HG03442 (cell line): ENCODE measurements around the gene XRCC3.

Experiments
- ATAC-seq: cut with Tn5 transposase; IDR thresholded peaks from one replicate; pipeline ENCODE4 v1.9.1; 2021; ENCODE audit warnings: mild to moderate bottlenecking, moderate library complexity; ENCODE audit not compliant: unreplicated experiment

Gene XRCC3

DNA sequence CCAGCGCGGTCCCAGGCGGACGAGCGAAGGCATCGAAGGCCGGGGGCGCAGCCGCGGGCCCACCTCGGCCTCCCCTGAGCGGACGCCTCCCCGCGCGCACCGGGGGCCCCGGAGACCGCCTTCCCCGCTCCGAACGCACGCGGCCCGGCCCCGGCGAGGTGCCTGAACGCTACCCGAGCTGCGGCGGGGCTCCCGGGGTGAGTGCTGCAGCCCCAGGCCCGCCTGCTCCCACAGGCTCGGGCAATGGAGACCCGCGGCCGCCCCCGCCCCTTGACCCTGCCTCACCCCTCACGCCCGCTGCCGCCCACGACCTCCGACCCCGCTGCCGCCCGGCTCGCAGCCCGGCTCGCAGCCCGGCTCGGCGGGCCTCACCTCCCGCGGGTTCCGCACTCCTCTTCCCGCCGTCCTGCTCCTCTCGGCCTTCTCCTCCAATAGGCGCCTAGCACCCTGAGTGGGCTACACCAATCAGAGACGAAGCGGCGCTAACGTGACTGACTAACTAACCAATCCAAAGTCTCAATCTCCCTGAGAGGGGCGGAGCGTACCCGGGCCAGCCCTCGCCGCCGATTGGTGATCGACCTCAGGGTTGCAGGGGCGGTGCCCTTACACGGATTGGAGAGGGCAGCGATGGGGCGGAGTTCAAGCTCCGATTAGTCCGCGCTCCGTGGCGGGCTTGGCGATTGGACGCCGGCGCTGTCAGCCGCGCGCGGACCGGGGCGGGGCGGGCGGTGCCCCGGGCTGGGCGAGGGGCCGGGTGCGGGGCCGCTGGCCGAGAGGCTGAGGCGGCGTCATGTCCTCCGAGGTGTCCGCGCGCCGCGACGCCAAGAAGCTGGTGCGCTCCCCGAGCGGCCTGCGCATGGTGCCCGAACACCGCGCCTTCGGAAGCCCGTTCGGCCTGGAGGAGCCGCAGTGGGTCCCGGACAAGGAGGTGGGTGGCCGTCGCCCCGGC, at the start of gene XRCC3, which contains the start of gene ZFYVE21:
Gene XRCC3 (minus strand): TSS at position 400 of the 949 bp plus-strand sequence. CDS start 4,364 bp downstream, outside the sequence.
Gene ZFYVE21 (plus strand): TSS at position 759 of the 949 bp plus-strand sequence. CDS start 32 bp downstream, at position 791.
- peak; percentile 93 for ATAC-seq

DNA sequence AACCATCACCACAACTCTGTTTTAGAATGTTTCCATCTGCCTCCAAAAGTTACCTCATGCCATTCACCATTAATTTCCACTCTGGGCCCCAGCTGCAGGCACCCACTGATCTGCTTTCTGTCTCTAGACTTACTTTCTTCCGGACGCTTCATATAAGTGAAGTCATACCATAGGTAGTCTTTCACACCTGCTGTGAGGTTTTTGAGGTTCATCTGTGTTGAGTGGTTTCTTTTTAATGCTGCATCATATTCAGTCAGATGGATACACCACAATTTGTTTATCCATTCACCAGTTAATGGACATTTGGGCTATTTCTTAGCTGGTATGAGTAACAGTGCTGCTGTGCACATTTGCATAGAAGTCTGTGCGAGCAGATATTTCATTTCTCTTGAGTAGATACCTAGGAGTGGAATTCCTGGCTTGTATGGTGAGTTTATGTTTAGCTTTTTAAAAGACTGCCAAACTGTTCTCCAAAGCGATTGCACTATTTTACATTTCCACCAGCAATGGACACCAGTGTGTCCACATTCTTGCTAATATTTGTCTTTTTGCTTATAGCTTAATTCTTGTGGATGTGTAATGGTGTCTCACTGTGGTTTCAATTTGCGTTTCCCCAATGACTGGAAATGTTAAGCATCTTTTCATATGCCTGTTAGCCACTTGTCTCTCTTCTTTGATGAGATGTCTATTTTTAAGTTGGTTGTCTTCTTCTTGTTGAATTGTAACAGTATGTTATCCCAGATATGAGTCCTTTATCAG, 48.7 kb upstream of the XRCC3 start:
- no peak for ATAC-seq

DNA sequence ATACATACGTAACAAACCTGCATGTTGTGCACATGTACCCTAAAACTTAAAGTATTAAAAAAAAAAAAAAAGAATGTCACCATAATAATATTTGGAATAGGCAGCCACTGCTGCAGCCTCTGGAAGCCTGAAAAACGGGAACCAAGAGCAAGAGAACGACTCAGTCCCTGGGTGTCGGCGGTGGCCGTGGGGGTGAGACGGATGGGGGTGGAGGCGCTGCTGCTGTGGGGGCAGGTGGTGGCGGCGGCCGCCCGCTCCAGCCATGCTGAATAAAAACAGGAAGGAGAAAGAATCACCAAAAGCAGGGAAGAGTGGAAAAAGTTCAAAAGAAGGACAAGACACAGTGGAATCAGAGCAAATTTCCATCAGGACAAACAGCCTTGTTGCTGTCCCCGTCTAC, 47.3 kb upstream of the XRCC3 start:
- no peak for ATAC-seq

DNA sequence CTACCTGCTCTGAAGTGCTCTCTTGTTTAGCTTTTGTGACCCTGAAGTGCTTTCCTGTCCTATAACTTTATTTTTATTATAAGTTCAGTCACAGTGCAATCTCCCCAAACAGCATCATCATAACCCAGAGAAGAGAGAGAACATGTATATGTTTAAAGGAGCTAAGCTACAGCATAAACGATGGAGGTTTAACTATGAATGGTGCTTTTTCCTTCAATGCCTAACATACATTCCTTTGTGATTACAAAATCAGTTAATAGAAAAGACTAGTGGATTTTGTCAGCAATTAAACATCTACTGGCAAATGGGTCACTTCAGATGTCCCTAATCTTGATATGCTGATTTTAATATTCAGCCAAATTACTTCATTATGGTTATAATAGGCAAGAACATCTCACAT, 46.8 kb upstream of the XRCC3 start:
- no peak for ATAC-seq

DNA sequence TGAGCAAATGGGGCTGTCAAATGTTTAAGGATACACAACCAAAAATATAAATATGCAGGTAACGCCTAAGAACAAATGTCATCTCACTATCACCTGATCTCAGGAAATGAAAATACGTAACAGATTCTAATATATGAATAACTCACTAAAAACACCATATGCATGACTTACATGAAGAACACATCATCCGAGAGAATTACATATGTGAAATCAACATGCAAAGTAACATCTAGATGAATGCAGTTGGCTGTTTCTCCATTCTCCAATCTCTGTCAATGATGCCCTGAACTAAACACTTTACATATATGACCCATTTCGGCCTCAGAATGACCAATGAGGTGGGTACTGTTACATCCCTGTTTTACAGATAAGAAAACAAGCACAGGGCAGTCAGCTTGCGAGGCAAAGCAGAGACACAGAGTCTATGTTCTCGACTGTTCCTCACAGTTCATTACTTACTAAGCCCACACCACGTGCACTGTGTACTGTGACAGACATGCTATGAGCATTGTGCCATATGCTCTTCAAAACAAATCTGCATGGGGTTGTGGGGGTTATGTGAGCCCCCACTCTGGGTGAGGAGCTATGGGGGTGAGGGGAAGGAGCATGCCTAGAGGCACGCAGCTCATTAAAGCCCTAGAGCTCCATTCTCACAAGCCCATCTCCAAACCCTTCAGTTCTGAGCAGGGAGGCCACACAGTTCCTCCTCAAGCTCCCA, 43.0 kb upstream of the XRCC3 start:
- ATAC-seq, result no peak

DNA sequence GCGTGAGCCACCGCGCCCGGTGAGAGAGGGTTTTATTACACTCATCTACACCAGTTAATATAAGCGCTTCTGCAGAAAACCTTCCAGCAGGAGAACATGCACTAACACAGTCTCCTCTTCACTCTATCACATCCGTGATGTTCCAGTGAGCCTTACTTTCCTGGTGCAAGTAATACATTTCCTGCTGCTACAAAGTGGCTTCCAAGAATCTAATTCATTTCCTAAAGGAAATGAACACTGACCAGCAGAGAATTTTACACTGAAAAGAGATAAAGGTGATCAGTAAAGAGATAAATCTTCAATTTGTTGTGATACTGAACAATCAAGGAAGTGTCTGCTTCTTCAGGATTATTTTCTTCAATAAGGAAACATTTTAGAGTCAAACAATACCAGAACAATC, 39.8 kb upstream of the XRCC3 start:
- no peak for ATAC-seq

DNA sequence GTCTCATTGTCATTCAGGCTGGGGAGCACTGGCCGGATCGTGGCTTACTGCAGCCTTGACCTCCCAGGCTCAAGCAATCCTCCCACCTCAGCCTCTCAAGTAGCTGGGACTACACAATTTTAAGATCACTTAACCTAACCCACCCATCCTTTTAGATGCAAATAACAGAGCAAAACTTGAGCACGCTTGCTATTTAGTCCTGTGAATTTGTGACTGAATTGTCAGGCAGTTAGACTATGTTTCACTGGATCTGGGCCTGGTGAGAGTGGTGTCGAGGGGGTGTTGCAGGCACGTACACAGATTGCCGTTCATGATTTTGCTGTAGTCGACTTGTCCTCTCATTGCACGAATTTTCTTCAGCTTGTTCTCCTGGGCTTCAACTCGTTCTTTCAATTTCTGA, 38.5 kb upstream of the XRCC3 start:
- ATAC-seq, result no peak

DNA sequence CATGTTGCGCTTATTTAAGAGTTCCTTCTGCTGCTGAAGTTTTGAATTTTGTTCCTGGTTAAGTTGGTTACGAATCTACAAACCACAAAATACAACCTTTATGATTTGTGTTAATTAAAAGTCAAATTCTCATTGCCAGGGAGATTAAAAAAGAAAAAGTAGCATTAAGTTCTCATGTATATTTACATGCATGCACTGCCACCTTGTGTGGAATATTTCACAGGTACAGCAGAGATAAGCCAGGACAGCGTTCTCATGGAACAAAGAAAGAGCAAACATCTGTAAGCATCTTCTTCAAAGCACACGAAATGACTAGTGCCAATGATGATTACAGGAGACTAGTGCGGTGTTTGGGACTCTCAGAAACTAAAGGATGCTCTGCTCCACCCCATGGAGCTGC, 34.6 kb upstream of the XRCC3 start:
- no peak for ATAC-seq

DNA sequence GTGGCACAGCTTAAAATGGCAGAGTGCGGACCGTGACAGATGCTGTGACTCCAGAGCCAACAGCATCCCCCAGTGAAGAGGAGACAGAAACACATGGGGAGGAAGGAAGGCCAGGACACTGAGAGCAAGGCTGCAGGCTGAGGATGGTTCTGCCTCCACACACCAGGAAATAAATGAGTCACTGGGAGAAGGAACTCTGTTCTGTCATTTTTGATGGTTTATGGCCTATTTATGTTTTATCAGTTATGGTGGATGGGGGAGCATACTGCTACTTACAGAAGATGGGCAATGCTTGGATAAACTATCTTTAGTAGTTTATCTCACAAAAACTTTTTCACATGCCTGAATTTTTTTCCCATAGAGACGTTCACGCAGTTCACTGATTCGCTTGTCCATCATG, 34.2 kb upstream of the XRCC3 start:
- no peak for ATAC-seq

DNA sequence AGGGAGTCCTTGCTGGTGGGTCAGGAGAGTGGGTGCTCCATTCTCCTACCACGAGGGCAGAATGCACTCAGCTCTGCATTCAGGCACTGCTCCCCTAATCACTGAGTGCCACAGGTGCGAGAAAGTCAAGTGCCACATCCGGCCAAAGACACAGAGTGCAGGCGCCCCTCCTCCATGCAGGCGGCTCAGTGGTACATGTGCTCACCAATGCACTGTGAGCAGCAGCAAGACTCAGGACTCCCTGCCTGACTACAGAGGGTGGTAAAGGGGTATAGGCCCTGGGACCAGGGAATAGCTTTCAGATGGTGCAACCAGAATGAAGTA, 33.2 kb upstream of the XRCC3 start:
- no peak for ATAC-seq

DNA sequence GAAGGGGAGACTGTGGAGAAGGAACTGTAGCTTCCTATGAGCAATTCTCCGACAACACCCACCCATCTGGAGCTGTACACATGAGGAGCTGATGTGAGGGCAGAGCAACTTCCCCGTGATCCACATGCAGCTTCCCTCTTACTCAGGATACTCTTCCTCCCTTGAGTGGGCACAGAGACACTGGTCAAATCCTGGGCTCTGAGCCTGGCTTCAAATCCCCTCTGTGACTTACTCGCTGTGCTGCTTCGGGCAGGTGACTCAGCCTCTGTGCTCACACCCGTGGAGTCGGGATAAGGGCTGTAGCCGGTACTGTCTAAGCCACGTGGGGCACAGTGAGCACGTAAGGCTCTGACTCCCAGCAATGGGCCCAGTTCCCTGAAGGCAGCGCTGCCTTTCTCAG, 31.4 kb upstream of the XRCC3 start:
- no peak for ATAC-seq

DNA sequence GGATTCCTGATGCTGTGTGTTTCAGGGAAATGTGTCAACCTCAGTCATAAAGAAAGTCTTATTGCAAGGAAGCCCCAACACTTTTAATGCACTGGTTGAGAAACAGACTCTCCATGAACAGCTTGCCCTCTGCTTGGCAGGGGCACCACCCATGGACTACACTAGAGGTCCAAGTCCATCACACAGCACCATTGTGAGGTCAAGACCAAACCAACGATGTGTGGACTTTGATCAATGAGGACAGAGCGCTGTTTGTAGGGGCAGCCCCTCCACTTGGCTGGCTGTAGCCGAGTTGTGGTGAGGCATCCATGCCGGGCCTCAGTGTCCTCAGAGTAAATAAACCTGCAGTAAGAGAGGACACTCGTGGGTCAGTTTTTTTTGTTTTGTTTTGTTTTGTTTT, 30.2 kb upstream of the XRCC3 start:
- no peak for ATAC-seq

DNA sequence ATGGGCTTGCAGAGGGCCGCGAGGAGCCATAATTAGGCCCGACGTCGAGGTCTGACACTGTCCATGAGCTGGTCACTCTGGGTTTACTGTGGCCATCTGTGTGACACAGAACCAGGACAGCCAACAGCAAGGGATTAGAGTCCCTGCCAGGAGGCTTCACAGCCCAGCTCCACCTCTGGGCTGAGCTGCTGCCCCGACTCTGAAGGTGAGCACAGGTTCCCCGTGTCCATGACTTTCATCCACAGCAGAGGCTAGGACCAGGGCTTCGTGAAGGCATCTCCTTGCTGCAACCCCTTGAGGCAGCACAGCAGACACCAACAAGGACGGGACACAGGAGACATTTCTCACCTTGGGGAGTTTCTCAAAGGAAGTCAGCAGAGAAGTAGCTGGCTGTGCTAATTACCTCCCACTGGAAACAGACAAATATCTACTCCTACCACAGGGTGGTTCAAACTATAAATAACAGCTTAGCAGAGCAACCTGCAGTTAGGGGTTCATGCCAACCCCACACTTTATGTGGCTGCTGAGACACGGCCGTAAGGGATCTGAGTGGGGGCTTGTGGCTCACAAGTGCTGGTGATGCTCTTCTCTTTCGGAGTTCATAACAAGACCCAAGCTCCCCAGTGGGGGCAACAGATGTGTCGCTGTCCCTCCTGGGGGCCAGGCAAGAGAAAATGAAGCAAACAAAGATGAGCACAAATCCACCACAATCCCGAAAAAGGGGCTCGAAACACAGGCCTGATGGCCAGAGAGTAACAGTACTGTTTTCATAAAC, 29.6 kb upstream of the XRCC3 start:
- no peak for ATAC-seq

DNA sequence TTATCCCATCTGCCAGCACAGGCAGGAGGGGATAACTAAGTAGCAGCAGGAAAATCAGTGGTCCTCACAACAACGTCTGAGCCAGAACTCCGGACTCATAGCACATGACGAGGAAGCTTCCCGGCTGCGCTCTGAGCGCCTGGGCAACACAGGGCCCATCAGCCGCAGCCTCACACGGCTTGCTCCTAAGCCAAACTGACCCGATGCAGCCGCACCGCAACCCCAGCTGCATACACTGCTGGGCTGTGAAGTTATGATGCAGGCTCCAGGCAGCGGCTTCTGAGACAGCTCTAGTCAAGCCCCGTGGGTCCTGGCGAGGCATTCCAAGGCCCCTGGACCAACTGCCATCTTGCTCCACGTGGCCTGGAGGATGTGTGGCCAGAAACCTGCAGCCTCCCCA, 28.4 kb upstream of the XRCC3 start:
- ATAC-seq, result no peak

DNA sequence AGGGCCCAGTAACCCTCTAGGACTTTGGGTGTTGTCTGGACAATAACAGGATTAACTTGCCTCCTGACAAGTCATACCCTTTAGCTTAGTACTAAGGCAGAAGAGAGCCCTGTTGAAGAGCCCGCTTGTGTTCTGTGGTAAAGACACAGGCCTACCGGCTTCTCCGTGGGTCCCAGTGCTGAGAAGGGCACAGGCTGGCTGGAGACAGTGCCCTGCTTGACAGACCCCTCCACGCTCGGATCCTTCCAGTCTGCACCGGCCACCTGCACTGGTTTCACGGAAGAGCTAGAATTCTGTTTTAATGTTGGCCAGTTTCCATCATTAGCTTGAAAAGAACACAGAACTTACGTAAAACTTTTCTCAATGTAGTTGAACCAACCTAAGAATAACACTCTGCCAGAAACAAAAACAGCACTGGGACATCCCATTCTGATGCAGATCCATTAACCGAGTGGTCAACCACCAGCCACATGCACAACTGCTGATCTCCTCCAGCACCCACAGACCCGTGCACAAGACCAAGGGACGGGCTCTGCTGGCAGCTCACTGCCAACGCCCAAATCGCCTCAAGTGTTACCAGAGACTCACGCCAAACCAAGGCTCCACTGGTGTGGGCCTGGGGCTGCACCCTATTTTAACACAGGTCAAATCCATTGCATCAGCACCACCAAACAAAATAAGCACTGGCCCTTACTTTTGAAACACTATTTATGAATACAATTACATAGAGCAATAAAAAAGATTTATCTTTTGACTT, 27.4 kb upstream of the XRCC3 start:
- ATAC-seq, result no peak

DNA sequence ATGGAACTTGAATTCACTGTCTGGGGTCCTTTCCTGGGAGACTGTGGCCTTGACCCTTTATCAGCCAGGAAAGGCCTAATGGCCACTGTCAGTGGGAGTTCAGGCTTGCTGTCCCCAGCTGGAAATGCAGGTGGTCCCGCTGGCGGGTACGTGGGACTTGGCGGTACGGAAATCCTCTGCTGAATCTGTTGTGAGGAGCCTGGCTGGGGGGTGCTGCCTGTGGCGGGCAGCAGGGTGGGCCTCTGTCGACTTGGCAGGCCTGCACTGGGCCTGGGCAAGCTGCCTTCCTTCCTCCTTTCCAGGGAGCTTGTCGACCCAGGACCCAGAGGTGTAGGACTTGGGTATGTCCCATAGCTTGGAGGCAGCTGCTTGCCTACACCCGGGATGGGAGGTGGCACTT, 26.6 kb upstream of the XRCC3 start:
- ATAC-seq, result no peak

DNA sequence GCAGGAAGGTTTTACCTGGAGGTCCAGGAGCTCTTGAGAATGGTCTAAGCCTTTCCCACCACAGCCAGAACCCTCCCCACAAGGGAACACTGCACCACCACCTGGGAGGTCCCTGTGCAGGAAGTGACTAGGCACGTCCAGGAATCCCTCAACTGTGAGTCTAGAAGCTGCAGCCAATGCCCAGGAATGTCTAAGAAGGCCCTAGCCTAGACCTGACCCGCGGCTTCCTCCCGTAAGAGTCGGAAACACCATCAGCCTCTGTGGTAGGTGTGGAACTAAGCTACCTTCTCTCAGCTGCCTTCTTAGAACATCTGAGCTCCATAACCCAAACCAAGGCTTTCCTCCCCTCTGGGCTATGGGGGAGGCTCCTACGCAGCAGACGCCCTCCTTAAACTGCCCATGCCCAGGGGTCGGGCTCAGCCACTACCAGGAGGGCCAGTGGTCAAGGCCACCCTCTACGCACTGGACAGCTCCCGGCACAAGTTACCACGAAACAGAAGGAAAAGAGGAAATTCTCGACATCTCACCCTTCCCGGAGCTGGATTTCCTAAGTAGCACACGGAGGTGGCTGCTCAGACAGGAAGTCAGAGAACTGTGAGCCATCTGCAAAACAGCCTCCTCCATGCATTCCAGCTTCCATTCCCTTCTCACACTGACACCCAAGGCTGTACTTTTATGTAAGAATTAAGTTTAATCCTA, 25.9 kb upstream of the XRCC3 start:
- no peak for ATAC-seq

DNA sequence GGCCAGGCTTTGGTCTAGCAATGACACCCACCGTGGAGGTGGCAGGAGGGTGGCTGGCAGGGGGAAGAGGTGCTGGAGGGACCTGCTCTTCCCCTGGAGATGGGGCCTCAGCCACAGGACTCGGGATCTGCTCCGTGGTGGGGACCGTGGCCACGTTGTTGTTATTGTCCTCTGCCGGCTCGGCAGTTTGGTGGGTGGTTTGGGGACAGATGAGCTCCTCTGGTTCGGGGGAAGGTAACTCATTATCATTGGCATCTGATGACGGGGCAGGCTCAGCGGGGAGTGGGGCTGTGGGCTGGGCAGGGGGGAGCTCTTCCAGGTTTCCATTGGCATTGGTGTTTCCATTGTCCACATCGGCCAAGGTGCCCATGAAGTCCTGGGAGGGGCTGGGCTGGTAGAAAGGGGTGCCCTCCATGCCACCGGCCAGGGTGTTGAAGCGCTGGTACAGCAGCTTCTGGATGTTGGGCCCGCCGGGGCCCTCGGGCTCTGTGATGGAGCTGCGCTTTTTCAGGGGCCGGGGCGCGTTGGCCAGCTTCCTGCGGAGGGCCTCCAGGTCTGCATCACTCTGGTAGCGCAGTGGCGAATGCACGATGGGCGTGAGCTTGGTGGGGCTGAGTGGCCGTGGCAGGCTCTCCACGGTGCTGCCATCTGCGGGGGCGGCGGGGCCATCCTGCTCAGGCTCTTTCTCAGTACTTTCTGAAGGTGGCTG, 24.7 kb upstream of the XRCC3 start:
- ATAC-seq, result no peak

DNA sequence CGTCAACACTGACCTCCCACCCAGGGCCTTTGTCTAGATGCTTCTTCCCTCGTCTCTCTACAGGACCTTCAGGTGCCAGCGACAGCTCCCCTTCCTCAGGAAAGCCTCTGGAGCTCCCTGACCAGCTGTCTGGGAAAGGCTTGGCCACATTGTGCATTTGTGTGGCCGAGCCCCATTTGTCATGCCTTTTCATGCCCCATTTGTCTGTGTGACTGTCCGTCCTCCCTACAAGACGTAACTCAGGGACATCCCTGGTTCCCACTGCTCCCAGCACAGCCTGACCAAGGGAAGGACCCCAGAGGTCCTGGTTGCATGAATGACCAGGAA, 24.2 kb upstream of the XRCC3 start:
- ATAC-seq, result no peak
